Airway epithelial cell (primary cell): ENCODE measurements around the gene C11orf91. TPM values are rescaled to one million over a fixed set of nuclear protein-coding genes. Genes with fewer than 3 reads are reported as not detected.

Source experiments
- total RNA-seq: library from RNA; depleted of rRNA; stranded (reverse); fragments of >200 nt; gene quantifications from 2 replicates; pipeline ENCODE4 v1.2.3, GENCODE V29; 2015

Gene C11orf91
- not detected in 2 replicates for total RNA-seq

GRCh38 chr11:33700502-33701271, at the start of gene C11orf91:
Gene C11orf91, minus strand, starts transcription at chr11:33700826. Its CDS starts 86 bp downstream, at chr11:33700740.

GRCh38 chr11:33736148-33736812, 35.7 kb upstream of the C11orf91 start, which contains the start of gene CD59:
Gene CD59, minus strand, starts transcription at chr11:33736423. Its CDS starts 13,978 bp downstream, at chr11:33722445.

Other genes starting within 250 kb of the C11orf91 start
- gene CD59, start 35.6 kb upstream of the C11orf91 start, total RNA-seq, result 355 and 407 TPM in 2 replicates
- gene FBXO3, start 73.7 kb upstream of the C11orf91 start, total RNA-seq, result 22.5 and 36.8 TPM in 2 replicates
- 1.4 and 2.4 TPM in 2 replicates for gene LMO2, start 191.2 kb upstream of the C11orf91 start, total RNA-seq